ENCODE results near the gene RPTOR. TPM values are rescaled to one million over a fixed set of nuclear protein-coding genes. Genes with fewer than 3 reads are reported as not detected.

The RPTOR gene
- total RNA-seq, 2 experiments from 2014 or later = 48.1 to 87.8 TPM

GRCh38 chr17:80749611-80750010 lies 205.0 kb downstream of the RPTOR start:
- no peaks in the 10 kb centered on the region for H3K9me2 ChIP-seq (ENCODE audit: insufficient read depth, low read length)
- TF ChIP-seq CTCF (conservative IDR thresholded peaks at IDR 0.05; ENCODE audit: low read length) (no peak), EZH2phosphoT487 (IDR thresholded peaks at IDR 0.05; ENCODE audit: borderline replicate concordance, low read depth, low read length) (no peak)
- no peak overlapping the region for H2AFZ ChIP-seq (ENCODE audit: low read length)
- no TSS peak for BruUV-seq (replicated peaks)
- no peaks in the 10 kb centered on the region for H4K20me1 ChIP-seq (ENCODE audit: insufficient read depth, low read length)
- H3K27ac ChIP-seq (ENCODE audit: low read depth, low read length, poor library complexity, severe bottlenecking) = no peak overlapping the region
- no peak overlapping the region for H3K4me2 ChIP-seq (ENCODE audit: low read length)
- peaks cover 10% of the 10 kb centered on the region for H3K36me3 ChIP-seq (ENCODE audit: insufficient read depth, low read length)
- H3K4me1 ChIP-seq (ENCODE audit: insufficient read depth, low read length, poor library complexity, severe bottlenecking) = peaks cover under 1% of the 10 kb centered on the region
- no peak overlapping the region for H3K4me3 ChIP-seq (ENCODE audit: low read depth, low read length, poor library complexity, severe bottlenecking)
- ChIA-PET CTCF (ENCODE audit: unreplicated experiment) (no interaction called here), POLR2A (no interaction called here)
- intact Hi-C loops (cut with micrococcal nuclease; ENCODE audit: unreplicated experiment) = no loop called here
- DNase-seq (ENCODE audit: low spot score) = no peak
- no peaks in the 10 kb centered on the region for H3K79me2 ChIP-seq (ENCODE audit: insufficient read depth, low read depth, low read length)
- H3K9me3 ChIP-seq (ENCODE audit: low read length) = no peaks in the 10 kb centered on the region

- H3K79me2 ChIP-seq (ENCODE audit: insufficient read depth, low read depth, low read length) = no peaks in the 10 kb centered on the region
- no peaks in the 10 kb centered on the region for H4K20me1 ChIP-seq (ENCODE audit: insufficient read depth, low read length)
- no peaks in the 10 kb centered on the region for H3K9me2 ChIP-seq (ENCODE audit: insufficient read depth, low read length)
- H3K36me3 ChIP-seq (ENCODE audit: insufficient read depth, low read length) = peaks cover 16% of the 10 kb centered on the region
- intact Hi-C loops (cut with micrococcal nuclease; ENCODE audit: unreplicated experiment) = no loop called here
- H3K4me2 ChIP-seq (ENCODE audit: low read length) = no peak overlapping the region
- ChIA-PET POLR2A (no interaction called here), CTCF (ENCODE audit: unreplicated experiment) (no interaction called here)
- H3K4me1 ChIP-seq (ENCODE audit: insufficient read depth, low read length, poor library complexity, severe bottlenecking) = peaks cover 3% of the 10 kb centered on the region
- TF ChIP-seq EZH2phosphoT487 (IDR thresholded peaks at IDR 0.05; ENCODE audit: borderline replicate concordance, low read depth, low read length) = no peak
- no peak for DNase-seq (ENCODE audit: low spot score)
- no peak overlapping the region for H3K4me3 ChIP-seq (ENCODE audit: low read depth, low read length, poor library complexity, severe bottlenecking)
- H3K9me3 ChIP-seq (ENCODE audit: low read length) = no peaks in the 10 kb centered on the region
- no TSS peak for BruUV-seq (replicated peaks)
- no peak overlapping the region for H3K27ac ChIP-seq (ENCODE audit: low read depth, low read length, poor library complexity, severe bottlenecking)
- H2AFZ ChIP-seq (ENCODE audit: low read length) = no peak overlapping the region
Observed at GRCh38 chr17:80750263-80750662, 205.6 kb downstream of the RPTOR start.

- intact Hi-C loops (cut with micrococcal nuclease; ENCODE audit: unreplicated experiment) = no loop called here
- no peak for DNase-seq (ENCODE audit: low spot score)
- no peak overlapping the region for H3K4me2 ChIP-seq (ENCODE audit: low read length)
Observed at GRCh38 chr17:80751070-80751945, 206.7 kb downstream of the RPTOR start.

More at GRCh38 chr17:80751070-80751945, 206.7 kb downstream of the RPTOR start:
- Histone ChIP-seq H3K9me2 (ENCODE audit: insufficient read depth, low read length) (no peaks in the 10 kb centered on the region), H3K4me3 (ENCODE audit: low read depth, low read length, poor library complexity, severe bottlenecking) (no peak overlapping the region), H2AFZ (ENCODE audit: low read length) (no peak overlapping the region), H4K20me1 (ENCODE audit: insufficient read depth, low read length) (no peaks in the 10 kb centered on the region), H3K27ac (ENCODE audit: low read depth, low read length, poor library complexity, severe bottlenecking) (no peak overlapping the region), H3K4me1 (ENCODE audit: insufficient read depth, low read length, poor library complexity, severe bottlenecking) (peaks cover 3% of the 10 kb centered on the region), H3K36me3 (ENCODE audit: insufficient read depth, low read length) (peaks cover 25% of the 10 kb centered on the region), H3K79me2 (ENCODE audit: insufficient read depth, low read depth, low read length) (no peaks in the 10 kb centered on the region), H3K9me3 (ENCODE audit: low read length) (no peaks in the 10 kb centered on the region)
- CTCF ChIA-PET (ENCODE audit: unreplicated experiment) = no interaction called here
- no TSS peak for BruUV-seq (replicated peaks)
- POLR2A ChIA-PET = interaction anchor here (0.5 to 0.6 kb wide), 2 partner anchors 210 to 1142 kb away, joined by 3 to 6 read pairs; no protein-coding TSS in a partner anchor
- no peak for TF ChIP-seq CTCF (conservative IDR thresholded peaks at IDR 0.05; ENCODE audit: low read length)
- no peak for TF ChIP-seq EZH2phosphoT487 (IDR thresholded peaks at IDR 0.05; ENCODE audit: borderline replicate concordance, low read depth, low read length)

Data from OCI-LY7 (cell line).